ENCODE measurements around the gene NDST3. TPM values are rescaled to one million over a fixed set of nuclear protein-coding genes. Genes with fewer than 3 reads are reported as not detected.

The NDST3 gene
- total RNA-seq, 2 experiments from 2014 or later: not detected

GRCh38 chr4:118177126-118177525 lies 142.8 kb downstream of the NDST3 start:
- Histone ChIP-seq H2AFZ (ENCODE audit: low read length) (no peak overlapping the region), H3K79me2 (ENCODE audit: insufficient read depth, low read depth, low read length) (no peaks in the 10 kb centered on the region), H3K4me1 (ENCODE audit: insufficient read depth, low read length, poor library complexity, severe bottlenecking) (no peaks in the 10 kb centered on the region), H3K36me3 (ENCODE audit: insufficient read depth, low read length) (no peaks in the 10 kb centered on the region), H3K27ac (ENCODE audit: low read depth, low read length, poor library complexity, severe bottlenecking) (no peak overlapping the region), H3K9me2 (ENCODE audit: insufficient read depth, low read length) (no peaks in the 10 kb centered on the region), H3K9me3 (ENCODE audit: low read length) (no peaks in the 10 kb centered on the region), H3K4me3 (ENCODE audit: low read depth, low read length, poor library complexity, severe bottlenecking) (no peak overlapping the region), H3K4me2 (ENCODE audit: low read length) (no peak overlapping the region), H4K20me1 (ENCODE audit: insufficient read depth, low read length) (no peaks in the 10 kb centered on the region)
- BruUV-seq (replicated peaks): no TSS peak
- no peak for TF ChIP-seq EZH2phosphoT487 (IDR thresholded peaks at IDR 0.05; ENCODE audit: borderline replicate concordance, low read depth, low read length)
- TF ChIP-seq CTCF (conservative IDR thresholded peaks at IDR 0.05; ENCODE audit: low read length): no peak
- ChIA-PET POLR2A (no interaction called here), CTCF (ENCODE audit: unreplicated experiment) (no interaction called here)
- intact Hi-C loops (cut with micrococcal nuclease; ENCODE audit: unreplicated experiment): no loop called here
- no peak for DNase-seq (ENCODE audit: low spot score)

GRCh38 chr4:118180776-118181175 lies 146.5 kb downstream of the NDST3 start:
- Histone ChIP-seq H3K79me2 (ENCODE audit: insufficient read depth, low read depth, low read length) (no peaks in the 10 kb centered on the region), H3K4me3 (ENCODE audit: low read depth, low read length, poor library complexity, severe bottlenecking) (no peak overlapping the region), H3K9me2 (ENCODE audit: insufficient read depth, low read length) (no peaks in the 10 kb centered on the region), H3K27ac (ENCODE audit: low read depth, low read length, poor library complexity, severe bottlenecking) (no peak overlapping the region), H3K9me3 (ENCODE audit: low read length) (no peaks in the 10 kb centered on the region), H3K36me3 (ENCODE audit: insufficient read depth, low read length) (no peaks in the 10 kb centered on the region), H3K4me1 (ENCODE audit: insufficient read depth, low read length, poor library complexity, severe bottlenecking) (no peaks in the 10 kb centered on the region), H2AFZ (ENCODE audit: low read length) (no peak overlapping the region), H4K20me1 (ENCODE audit: insufficient read depth, low read length) (no peaks in the 10 kb centered on the region), H3K4me2 (ENCODE audit: low read length) (no peak overlapping the region)
- no peak for TF ChIP-seq EZH2phosphoT487 (IDR thresholded peaks at IDR 0.05; ENCODE audit: borderline replicate concordance, low read depth, low read length)
- intact Hi-C loops (cut with micrococcal nuclease; ENCODE audit: unreplicated experiment): no loop called here
- ChIA-PET POLR2A (interaction anchor here (0.6 kb wide), 1 partner anchor 659 kb away, joined by 3 read pairs; no protein-coding TSS in a partner anchor), CTCF (ENCODE audit: unreplicated experiment) (no interaction called here)
- BruUV-seq (replicated peaks): no TSS peak
- no peak for DNase-seq (ENCODE audit: low spot score)

- CTCF ChIA-PET (ENCODE audit: unreplicated experiment): no interaction called here
These were observed 156.6 kb downstream of the NDST3 start for GRCh38 chr4:118190903-118191302.

More at GRCh38 chr4:118190903-118191302, 156.6 kb downstream of the NDST3 start:
- H3K4me2 ChIP-seq (ENCODE audit: low read length): no peak overlapping the region
- no TSS peak for BruUV-seq (replicated peaks)
- H2AFZ ChIP-seq (ENCODE audit: low read length): no peak overlapping the region
- no peak overlapping the region for H3K27ac ChIP-seq (ENCODE audit: low read depth, low read length, poor library complexity, severe bottlenecking)
- no peaks in the 10 kb centered on the region for H3K4me1 ChIP-seq (ENCODE audit: insufficient read depth, low read length, poor library complexity, severe bottlenecking)
- no peaks in the 10 kb centered on the region for H3K79me2 ChIP-seq (ENCODE audit: insufficient read depth, low read depth, low read length)
- no peaks in the 10 kb centered on the region for H3K9me3 ChIP-seq (ENCODE audit: low read length)
- TF ChIP-seq CTCF (conservative IDR thresholded peaks at IDR 0.05; ENCODE audit: low read length): no peak
- no peak for TF ChIP-seq EZH2phosphoT487 (IDR thresholded peaks at IDR 0.05; ENCODE audit: borderline replicate concordance, low read depth, low read length)
- H3K4me3 ChIP-seq (ENCODE audit: low read depth, low read length, poor library complexity, severe bottlenecking): no peak overlapping the region
- POLR2A ChIA-PET: interaction anchor here (1.0 kb wide), 1 partner anchor 44 kb away, joined by 3 read pairs; no protein-coding TSS in a partner anchor
- no peaks in the 10 kb centered on the region for H3K36me3 ChIP-seq (ENCODE audit: insufficient read depth, low read length)
- DNase-seq (ENCODE audit: low spot score): no peak
- intact Hi-C loops (cut with micrococcal nuclease; ENCODE audit: unreplicated experiment): no loop called here
- no peaks in the 10 kb centered on the region for H3K9me2 ChIP-seq (ENCODE audit: insufficient read depth, low read length)
- H4K20me1 ChIP-seq (ENCODE audit: insufficient read depth, low read length): no peaks in the 10 kb centered on the region

Data from OCI-LY7 (cell line).